GM12878 (cell line): ENCODE data around the gene CIRBP. TPM values are rescaled to one million over a fixed set of nuclear protein-coding genes. Genes with fewer than 3 reads are reported as not detected.

Experiments used
- BCLAF1 ChIP-seq: fragments of 450-650 bp; IDR thresholded peaks from 2 replicates; pipeline ENCODE4 v1.6.1; 2017; ENCODE audit warnings: antibody characterized with exemption, mild to moderate bottlenecking, moderate library complexity
- BHLHE40 ChIP-seq, 2 experiments: fragments of 450-650 bp in 1 of 2; IDR thresholded peaks; 2 replicates each; pipeline ENCODE4 v1.6.1; 2011 to 2017; ENCODE audit warnings: low read depth in 2 of 2, borderline replicate concordance in 1 of 2, improper control_type of control experiment in 1 of 2, low read length in 1 of 2, mild to moderate bottlenecking in 1 of 2
- CHD2 ChIP-seq: IDR thresholded peaks from 2 replicates; pipeline ENCODE4 v1.6.1; 2011; ENCODE audit warnings: low read depth, low read length, improper control_type of control experiment, borderline replicate concordance
- CREB1 ChIP-seq: IDR thresholded peaks from 2 replicates; pipeline ENCODE4 v1.6.1; 2012; ENCODE audit warnings: low read depth, mild to moderate bottlenecking, inconsistent platforms
- CREM ChIP-seq: IDR thresholded peaks from 2 replicates; pipeline ENCODE4 v1.6.1; 2014; ENCODE audit warnings: antibody characterized with exemption, low read depth
- IKZF1 ChIP-seq: fragments of 450-650 bp; conservative IDR thresholded peaks from 2 replicates; pipeline ENCODE4 v1.6.1; 2017; ENCODE audit warnings: antibody characterized with exemption, mild to moderate bottlenecking
- LARP7 ChIP-seq: fragments of 450-650 bp; IDR thresholded peaks from 2 replicates; pipeline ENCODE4 v1.6.1; 2017; ENCODE audit warnings: mild to moderate bottlenecking
- NRF1 ChIP-seq: conservative IDR thresholded peaks from 2 replicates; pipeline ENCODE4 v1.6.1; 2011; ENCODE audit warnings: mild to moderate bottlenecking, low read depth, low read length, improper control_type of control experiment
- REST ChIP-seq: IDR thresholded peaks from 2 replicates; pipeline ENCODE4 v1.6.1; 2012; ENCODE audit warnings: mild to moderate bottlenecking, low read depth, low read length
- RUNX3 ChIP-seq: IDR thresholded peaks from 2 replicates; pipeline ENCODE4 v1.6.1; 2012; ENCODE audit warnings: low read length, inconsistent platforms
- SREBF1 ChIP-seq: IDR thresholded peaks from 2 replicates; pipeline ENCODE4 v1.6.1; 2012; ENCODE audit warnings: mild to moderate bottlenecking, low read length
- SREBF2 ChIP-seq: IDR thresholded peaks from 2 replicates; pipeline ENCODE4 v1.6.1; 2012; ENCODE audit warnings: mild to moderate bottlenecking, low read length
- YY1 ChIP-seq: IDR thresholded peaks from 2 replicates; pipeline ENCODE4 v1.6.1; 2011; ENCODE audit warnings: low read depth, mild to moderate bottlenecking, low read length
- polyA plus RNA-seq, 11 experiments: library from polyadenylated mRNA; depleted of rRNA in 4 of 11; unstranded in 6 of 11; stranded (reverse) in 5 of 11; fragments of >200 nt; fragmentation: Nextera tagmentation in 4 of 11; fragmentation: Illumina TruSeq in 1 of 11; extraction: Ambion mirVana in 4 of 11; extraction: Trizol in 1 of 11; gene quantifications; 1 replicate in 1 of 11; 2 replicates in 10 of 11; pipeline versions ENCODE4 v1.2.1 to v1.2.3, GENCODE V29; 2011 to 2016; ENCODE audit warnings: inconsistent platforms in 2 of 11, missing spikeins in 2 of 11, low read depth in 1 of 11
- total RNA-seq, 4 experiments: library from RNA; depleted of rRNA in 3 of 4; stranded (reverse); fragments of >200 nt in 3 of 4; fragmentation: Illumina TruSeq in 1 of 4; extraction: Trizol in 1 of 4; gene quantifications; 2 replicates each; pipeline versions ENCODE4 v1.2.1 to v1.2.3, GENCODE V29; 2013 to 2021

The CIRBP gene
- total and polyA plus RNA-seq, 10 of the 15 experiments (the other 5 are each of a cell fraction or from before 2014, with no cell fraction given), result 27.6 to 335 (median 229) TPM

- TF ChIP-seq NRF1 (peak; percentile 51), CREB1 (peak; percentile 98), LARP7 (peak; percentile 98), BHLHE40 (IDR thresholded peaks at IDR 0.05; ENCODE audit: borderline replicate concordance in 1 of 2, low read depth in 2 of 2, low read length in 1 of 2) (peak; percentile 35 to 82; a peak in 1 of 4 replicates), CREM (peak; percentile 98), YY1 (peak; percentile 74; the same call in 1 of the 2 replicates), SREBF2 (no peak), RUNX3 (no peak), CHD2 (peak; percentile 87), REST (no peak), SREBF1 (peak; percentile 82), IKZF1 (peak; percentile 100), BCLAF1 (0 out of 2 replicates have a peak, but pooled peaks have one; percentile 23)
Observed at GRCh38 chr19:1241417-1242095, 27.6 kb upstream of the CIRBP start, which contains the start of gene ATP5F1D (continued).
